HG03097 (cell line): ENCODE measurements around the gene GUCY2D.
"Not testable (repeated sequence)": the region's sequence is repeated elsewhere in the genome, so short reads cannot be mapped to it uniquely, and the experiment has no call there.

Source experiments
- ATAC-seq: cut with Tn5 transposase; IDR thresholded peaks from one replicate; pipeline ENCODE4 v1.9.1; 2021; ENCODE audit not compliant: unreplicated experiment, low FRiP score

GUCY2D gene

GRCh38 chr17:8015236-8015956 is 13.0 kb downstream of the GUCY2D start:
- no peak for ATAC-seq

GRCh38 chr17:8015957-8016631 is 13.7 kb downstream of the GUCY2D start:
- no peak for ATAC-seq

- no peak for ATAC-seq
Observed at GRCh38 chr17:8016632-8017424, 14.4 kb downstream of the GUCY2D start.

- ATAC-seq, result no peak
Observed at GRCh38 chr17:8018436-8018835, 16.0 kb downstream of the GUCY2D start.

- no peak for ATAC-seq
Observed at GRCh38 chr17:8019166-8019565, 16.8 kb downstream of the GUCY2D start.

GRCh38 chr17:8019665-8020650 is 17.5 kb downstream of the GUCY2D start:
- no peak for ATAC-seq

GRCh38 chr17:8020776-8021564 is 18.6 kb downstream of the GUCY2D start:
- no peak for ATAC-seq

GRCh38 chr17:8021565-8022359 is 19.3 kb downstream of the GUCY2D start:
- no peak for ATAC-seq

GRCh38 chr17:8022360-8023003 is 20.1 kb downstream of the GUCY2D start:
- ATAC-seq, result no peak

- not testable (repeated sequence) for ATAC-seq
Observed at GRCh38 chr17:8024161-8024560, 21.7 kb downstream of the GUCY2D start.

- no peak for ATAC-seq
Observed at GRCh38 chr17:8025176-8025911, 22.9 kb downstream of the GUCY2D start.

GRCh38 chr17:8029121-8029520 is 26.7 kb downstream of the GUCY2D start:
- no peak for ATAC-seq

GRCh38 chr17:8031261-8031661 is 28.8 kb downstream of the GUCY2D start:
- ATAC-seq, result no peak

GRCh38 chr17:8031950-8032349 is 29.5 kb downstream of the GUCY2D start:
- no peak for ATAC-seq

- ATAC-seq, result no peak
Observed at GRCh38 chr17:8032442-8032841, 30.0 kb downstream of the GUCY2D start.

GRCh38 chr17:8038954-8039610 is 36.7 kb downstream of the GUCY2D start, which contains the start of gene ALOX15B:
ALOX15B (plus strand) TSS chr17:8039059; CDS start chr17:8039156, 97 bp downstream.
- ATAC-seq, result no peak

- ATAC-seq, result no peak
Observed at GRCh38 chr17:8039611-8040168, 37.3 kb downstream of the GUCY2D start.
